HepG2 (cell line): ENCODE data around the gene IQSEC1. TPM values are rescaled to one million over a fixed set of nuclear protein-coding genes. Genes with fewer than 3 reads are reported as not detected.

Source experiments
- ATAC-seq: fragments of 200-7000 bp; cut with Tn5 transposase; 3 replicates; pipeline ENCODE4 v1.9.1; 2020; ENCODE audit warnings: mild to moderate bottlenecking, moderate library complexity
- BruUV-seq: library from RNA; stranded (reverse); fragments of 400-500 nt; replicated peaks from 2 replicates; lab custom pipeline; 2021; lab: Mats Ljungman, UMichigan
- CTCF ChIA-PET: fragments of 300-600 bp; formaldehyde crosslinking; extraction: SDS; loops from one replicate; lab custom pipeline; 2021; ENCODE audit warnings: low total read pairs, inconsistent platforms, low intra/inter-chr PET ratio; lab: Yijun Ruan, JAX
- POLR2A ChIA-PET: fragments of 350-600 bp; sonication (Branson Sonifier 250); formaldehyde crosslinking; loops from one replicate; lab custom pipeline; 2020; ENCODE audit warnings: antibody characterized with exemption, inconsistent platforms; lab: Yijun Ruan, JAX
- DNase-seq: peaks from one replicate; pipeline ENCODE4 v3.0.0-alpha.2; 2015; ENCODE audit warnings: low spot score
- FAIRE-seq: peaks from 3 replicates; lab custom pipeline; 2011; peaks lifted over from hg19 to GRCh38; lab: Jason Lieb, UNC
- H2AFZ ChIP-seq: one replicate; pipeline ENCODE4 v1.6.1; 2011; ENCODE audit warnings: low read length, inconsistent platforms
- H3K27ac ChIP-seq: fragments of 300-600 bp; 3 replicates; pipeline ENCODE4 v1.8.0; 2011; ENCODE audit warnings: mixed run types, mild to moderate bottlenecking, mixed read lengths, low read length, inconsistent platforms; ENCODE audit not compliant: insufficient read depth; ENCODE audit errors: extremely low read length
- H3K27me3 ChIP-seq, 2 experiments: fragments of 200-600 bp in 1 of 2; 2 replicates in 1 of 2; 3 replicates in 1 of 2; pipeline versions ENCODE4 v1.6.0 to v1.8.0; 2011; ENCODE audit warnings: low read length in 2 of 2, mild to moderate bottlenecking in 2 of 2, moderate library complexity in 2 of 2, inconsistent platforms in 1 of 2; ENCODE audit not compliant: insufficient read depth in 2 of 2, control insufficient read depth in 1 of 2
- H3K36me3 ChIP-seq, 2 experiments: fragments of 200-600 bp in 1 of 2; replicated peaks in 1 of 2; 2 replicates in 1 of 2; 3 replicates in 1 of 2; pipeline versions ENCODE4 v1.5.1 to v1.8.0; 2011; ENCODE audit warnings: low read length in 2 of 2, inconsistent platforms in 1 of 2; ENCODE audit not compliant: insufficient read depth in 2 of 2, control insufficient read depth in 1 of 2
- H3K4me1 ChIP-seq: 2 replicates; pipeline ENCODE4 v1.5.1; 2012; ENCODE audit warnings: low read length, inconsistent platforms; ENCODE audit not compliant: insufficient read depth
- H3K4me2 ChIP-seq: 2 replicates; pipeline ENCODE4 v1.6.0; 2011; ENCODE audit warnings: low read depth, low read length, inconsistent platforms
- H3K4me3 ChIP-seq, 3 experiments: fragments of 200-600 bp in 1 of 3; sonication (generic), shearing (Covaris generic) in 1 of 3; replicated peaks in 1 of 3; 2 replicates each; pipeline ENCODE4 v1.5.1; 2011 to 2016; ENCODE audit warnings: low read length in 3 of 3, inconsistent platforms in 2 of 3, low read depth in 2 of 3, mild to moderate bottlenecking in 2 of 3, control low read depth in 1 of 3, mixed read lengths in 1 of 3; ENCODE audit not compliant: insufficient read depth in 1 of 3
- H3K79me2 ChIP-seq: one replicate; pipeline ENCODE4 v1.6.1; 2011; ENCODE audit warnings: low read length, inconsistent platforms; ENCODE audit not compliant: insufficient read depth
- H3K9ac ChIP-seq: 2 replicates; pipeline ENCODE4 v1.6.0; 2011; ENCODE audit warnings: mild to moderate bottlenecking, low read depth, low read length, inconsistent platforms; ENCODE audit not compliant: insufficient read depth
- H3K9me3 ChIP-seq: 2 replicates; pipeline ENCODE4 v1.5.1; 2012; ENCODE audit warnings: mild to moderate bottlenecking, low read length
- H4K20me1 ChIP-seq: 2 replicates; pipeline ENCODE4 v1.6.0; 2011; ENCODE audit warnings: inconsistent platforms, mild to moderate bottlenecking, low read length, moderate library complexity; ENCODE audit not compliant: insufficient read depth
- CBX1 ChIP-seq: IDR thresholded peaks from one replicate; pipeline ENCODE4 v1.6.1; 2016; ENCODE audit warnings: antibody characterized with exemption, low read depth
- KAT2B ChIP-seq: fragments of 150-350 bp; IDR thresholded peaks from 2 replicates; pipeline ENCODE4 v1.6.1; 2014; ENCODE audit warnings: low read depth, low read length, borderline replicate concordance
- MAZ ChIP-seq, 2 experiments: sonication (generic) in 1 of 2; formaldehyde crosslinking in 1 of 2; IDR thresholded peaks; 2 replicates each; pipeline versions ENCODE4 v1.5.0 to v1.6.1; 2012 to 2020; ENCODE audit warnings: low read depth in 2 of 2, mild to moderate bottlenecking in 2 of 2, borderline replicate concordance in 1 of 2, improper control_type of control experiment in 1 of 2, low read length in 1 of 2, missing genetic modification reagents in 1 of 2, moderate library complexity in 1 of 2
- MXD3 ChIP-seq: IDR thresholded peaks from 2 replicates; pipeline ENCODE4 v1.6.1; 2016; ENCODE audit warnings: mild to moderate bottlenecking, missing biosample characterization, missing genetic modification reagents
- PITX1 ChIP-seq: sonication (generic); formaldehyde crosslinking; IDR thresholded peaks from 2 replicates; pipeline ENCODE4 v1.5.1; 2020; ENCODE audit warnings: mild to moderate bottlenecking, missing genetic modification reagents
- TBL1XR1 ChIP-seq: fragments of 150-350 bp; IDR thresholded peaks from 2 replicates; pipeline ENCODE4 v1.6.1; 2014; ENCODE audit warnings: borderline replicate concordance, low read length; ENCODE audit not compliant: partially characterized antibody
- TSC22D2 ChIP-seq: sonication (generic); formaldehyde crosslinking; IDR thresholded peaks from 2 replicates; pipeline ENCODE4 v1.5.1; 2020; ENCODE audit warnings: missing genetic modification reagents, mild to moderate bottlenecking, borderline replicate concordance
- ZBTB37 ChIP-seq: sonication (generic); formaldehyde crosslinking; IDR thresholded peaks from 2 replicates; pipeline ENCODE4 v1.4.0; 2020; ENCODE audit warnings: mild to moderate bottlenecking, missing genetic modification reagents
- ZMYM4 ChIP-seq: sonication (generic); formaldehyde crosslinking; IDR thresholded peaks from 2 replicates; pipeline ENCODE4 v1.8.1; 2023; ENCODE audit warnings: mild to moderate bottlenecking, missing genetic modification reagents
- WGBS: methylation state at CpG from one replicate; pipeline ENCODE4 v1.1.6; 2017; ENCODE audit warnings: low lambda C conversion rate; 5-methylcytosine and 5-hydroxymethylcytosine counted together
- in situ Hi-C: cut with HindIII; loops from 2 replicates; pipeline ENCODE4 v1.10.0; 2017; ENCODE audit warnings: low pct_unique_long_range_greater_than_20kb; ENCODE audit not compliant: extremely low pct_ligation_motif_present
- intact Hi-C: fragments of 100-400 bp; cut with micrococcal nuclease; formaldehyde crosslinking; loops from one replicate; pipeline ENCODE4 v1.10.0; 2022; ENCODE audit not compliant: unreplicated experiment
- polyA plus RNA-seq, 8 experiments: library from polyadenylated mRNA; depleted of rRNA in 3 of 8; stranded (reverse) in 7 of 8; unstranded in 1 of 8; fragments of >200 nt; fragmentation: Illumina TruSeq in 4 of 8; extraction: Trizol in 4 of 8; gene quantifications; 2 replicates each; pipeline versions ENCODE4 v1.2.1 to v1.2.3, GENCODE V29; 2011 to 2016; ENCODE audit warnings: low read depth in 4 of 8, missing spikeins in 1 of 8, mixed read lengths in 1 of 8; ENCODE audit not compliant: insufficient read depth in 1 of 8
- total RNA-seq, 5 experiments: library from RNA; depleted of rRNA; stranded (reverse); fragments of >200 nt; fragmentation: Illumina TruSeq; extraction: Trizol; gene quantifications; 2 replicates each; pipeline ENCODE4 v1.2.3, GENCODE V29; 2016; ENCODE audit warnings: low read depth in 1 of 5
- TF ChIP-seq, protein P1 (sequence below): sonication (generic); formaldehyde crosslinking; IDR thresholded peaks from 2 replicates; pipeline ENCODE4 v1.4.0; 2020; ENCODE audit warnings: missing genetic modification reagents; ENCODE audit errors: not compliant biosample characterization
- TF ChIP-seq, protein P2 (sequence below): sonication (generic); formaldehyde crosslinking; conservative IDR thresholded peaks from 2 replicates; pipeline ENCODE4 v1.8.0; 2022; ENCODE audit warnings: missing genetic modification reagents
- TF ChIP-seq, protein P3 (sequence below): sonication (generic); formaldehyde crosslinking; IDR thresholded peaks from 2 replicates; pipeline ENCODE4 v1.4.0; 2020; ENCODE audit warnings: mild to moderate bottlenecking, missing genetic modification reagents

The IQSEC1 gene
- total and polyA plus RNA-seq, 2 of the 13 experiments (the other 11 are each of a cell fraction or from before 2014, with no cell fraction given) = 17.4 to 20.2 TPM

DNA sequence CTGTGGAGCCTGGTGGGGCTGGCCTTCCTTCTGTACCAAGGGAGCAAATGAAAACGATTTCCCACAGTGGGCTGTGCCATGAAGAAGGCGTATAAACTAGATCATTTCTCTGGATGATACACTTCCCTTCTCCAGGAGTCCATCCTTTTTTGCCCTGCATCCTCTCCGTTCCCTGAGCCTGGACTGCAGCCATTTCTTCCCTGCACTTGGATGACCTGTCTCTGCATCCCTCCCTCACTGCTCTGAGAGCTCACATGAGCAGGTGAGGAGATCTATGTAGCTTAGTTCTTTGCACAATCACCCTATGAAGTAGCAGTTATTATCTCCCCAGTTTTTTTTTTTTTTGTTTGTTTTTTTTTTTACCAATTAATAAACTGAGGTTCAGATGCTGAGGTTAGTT lies 46.7 kb downstream of the IQSEC1 start:
- WGBS = 82% methylated on average over 3 of the region's 3 CpGs
- Histone ChIP-seq H3K4me2 (no peak overlapping the region), H3K4me3 (no peak overlapping the region), H3K4me1 (no peaks in the 10 kb centered on the region), H2AFZ (no peak overlapping the region), H3K9ac (no peak overlapping the region), H4K20me1 (no peaks in the 10 kb centered on the region), H3K27ac (no peak overlapping the region), H3K9me3 (no peaks in the 10 kb centered on the region), H3K27me3 (no peaks in the 10 kb centered on the region), H3K36me3 (no peaks in the 10 kb centered on the region; a peak in 1 of 5 replicates), H3K79me2 (no peaks in the 10 kb centered on the region)
- no peak for ATAC-seq
- no TSS peak for BruUV-seq
- CTCF ChIA-PET = no interaction called here
- no peak for DNase-seq
- in situ Hi-C loops (no loop called here), intact Hi-C loops (no loop called here)
- no peak for FAIRE-seq
- POLR2A ChIA-PET = no interaction called here
- TF ChIP-seq MXD3 (no peak), TSC22D2 (CRISPR knock-in tag) (no peak), ZMYM4 (no peak), TBL1XR1 (no peak), ZBTB37 (CRISPR knock-in tag) (no peak), PITX1 (CRISPR knock-in tag) (no peak), KAT2B (no peak), MAZ (IDR thresholded peaks at IDR 0.05; ENCODE audit: borderline replicate concordance, low read depth, low read length) (no peak), MAZ (CRISPR knock-in tag; IDR thresholded peaks at IDR 0.05; ENCODE audit: low read depth) (no peak), CBX1 (no peak)
- TF ChIP-seq, protein P1, sequence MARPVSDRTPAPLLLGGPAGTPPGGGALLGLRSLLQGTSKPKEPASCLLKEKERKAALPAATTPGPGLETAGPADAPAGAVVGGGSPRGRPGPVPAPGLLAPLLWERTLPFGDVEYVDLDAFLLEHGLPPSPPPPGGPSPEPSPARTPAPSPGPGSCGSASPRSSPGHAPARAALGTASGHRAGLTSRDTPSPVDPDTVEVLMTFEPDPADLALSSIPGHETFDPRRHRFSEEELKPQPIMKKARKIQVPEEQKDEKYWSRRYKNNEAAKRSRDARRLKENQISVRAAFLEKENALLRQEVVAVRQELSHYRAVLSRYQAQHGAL (CRISPR knock-in tag) = no peak
- TF ChIP-seq, protein P2, sequence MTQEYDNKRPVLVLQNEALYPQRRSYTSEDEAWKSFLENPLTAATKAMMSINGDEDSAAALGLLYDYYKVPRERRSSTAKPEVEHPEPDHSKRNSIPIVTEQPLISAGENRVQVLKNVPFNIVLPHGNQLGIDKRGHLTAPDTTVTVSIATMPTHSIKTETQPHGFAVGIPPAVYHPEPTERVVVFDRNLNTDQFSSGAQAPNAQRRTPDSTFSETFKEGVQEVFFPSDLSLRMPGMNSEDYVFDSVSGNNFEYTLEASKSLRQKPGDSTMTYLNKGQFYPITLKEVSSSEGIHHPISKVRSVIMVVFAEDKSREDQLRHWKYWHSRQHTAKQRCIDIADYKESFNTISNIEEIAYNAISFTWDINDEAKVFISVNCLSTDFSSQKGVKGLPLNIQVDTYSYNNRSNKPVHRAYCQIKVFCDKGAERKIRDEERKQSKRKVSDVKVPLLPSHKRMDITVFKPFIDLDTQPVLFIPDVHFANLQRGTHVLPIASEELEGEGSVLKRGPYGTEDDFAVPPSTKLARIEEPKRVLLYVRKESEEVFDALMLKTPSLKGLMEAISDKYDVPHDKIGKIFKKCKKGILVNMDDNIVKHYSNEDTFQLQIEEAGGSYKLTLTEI (CRISPR knock-in tag) = no peak
- TF ChIP-seq, protein P3, sequence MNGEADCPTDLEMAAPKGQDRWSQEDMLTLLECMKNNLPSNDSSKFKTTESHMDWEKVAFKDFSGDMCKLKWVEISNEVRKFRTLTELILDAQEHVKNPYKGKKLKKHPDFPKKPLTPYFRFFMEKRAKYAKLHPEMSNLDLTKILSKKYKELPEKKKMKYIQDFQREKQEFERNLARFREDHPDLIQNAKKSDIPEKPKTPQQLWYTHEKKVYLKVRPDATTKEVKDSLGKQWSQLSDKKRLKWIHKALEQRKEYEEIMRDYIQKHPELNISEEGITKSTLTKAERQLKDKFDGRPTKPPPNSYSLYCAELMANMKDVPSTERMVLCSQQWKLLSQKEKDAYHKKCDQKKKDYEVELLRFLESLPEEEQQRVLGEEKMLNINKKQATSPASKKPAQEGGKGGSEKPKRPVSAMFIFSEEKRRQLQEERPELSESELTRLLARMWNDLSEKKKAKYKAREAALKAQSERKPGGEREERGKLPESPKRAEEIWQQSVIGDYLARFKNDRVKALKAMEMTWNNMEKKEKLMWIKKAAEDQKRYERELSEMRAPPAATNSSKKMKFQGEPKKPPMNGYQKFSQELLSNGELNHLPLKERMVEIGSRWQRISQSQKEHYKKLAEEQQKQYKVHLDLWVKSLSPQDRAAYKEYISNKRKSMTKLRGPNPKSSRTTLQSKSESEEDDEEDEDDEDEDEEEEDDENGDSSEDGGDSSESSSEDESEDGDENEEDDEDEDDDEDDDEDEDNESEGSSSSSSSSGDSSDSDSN (CRISPR knock-in tag) = no peak
